T-helper 22 cell (primary cell): ENCODE results near the gene LRRTM4.
"Not testable (repeated sequence)": the region's sequence is repeated elsewhere in the genome, so short reads cannot be mapped to it uniquely, and the experiment has no call there.

Experiments used
- DNase-seq: peaks from one replicate; pipeline ENCODE4 v3.0.0-alpha.2; 2020; ENCODE audit warnings: low read depth

The LRRTM4 gene

DNA sequence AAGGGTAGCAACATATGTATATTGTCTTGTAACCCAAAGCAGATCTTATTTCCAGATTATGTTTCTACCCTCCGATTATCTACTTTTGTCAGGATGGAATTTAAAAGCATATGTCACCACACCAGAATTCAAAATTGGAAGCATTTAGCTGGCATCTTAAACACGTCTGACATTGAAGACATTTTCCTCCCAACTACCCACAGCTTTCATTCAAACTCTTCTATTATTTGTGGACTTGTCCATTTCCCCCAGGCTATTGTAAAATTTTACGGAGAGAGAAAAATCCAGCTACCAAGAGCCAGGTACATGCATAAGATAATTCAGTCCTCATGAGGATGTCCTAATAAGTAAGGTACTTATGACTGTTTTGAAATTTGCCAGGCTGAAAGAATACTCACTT, 659.3 kb downstream of the LRRTM4 start:
- no peak for DNase-seq

- DNase-seq, result no peak
Observed at GRCh38 chr2:76861708-76862107, 660.5 kb downstream of the LRRTM4 start.

- no peak for DNase-seq
Observed at GRCh38 chr2:76851000-76851399, 671.2 kb downstream of the LRRTM4 start.

DNA sequence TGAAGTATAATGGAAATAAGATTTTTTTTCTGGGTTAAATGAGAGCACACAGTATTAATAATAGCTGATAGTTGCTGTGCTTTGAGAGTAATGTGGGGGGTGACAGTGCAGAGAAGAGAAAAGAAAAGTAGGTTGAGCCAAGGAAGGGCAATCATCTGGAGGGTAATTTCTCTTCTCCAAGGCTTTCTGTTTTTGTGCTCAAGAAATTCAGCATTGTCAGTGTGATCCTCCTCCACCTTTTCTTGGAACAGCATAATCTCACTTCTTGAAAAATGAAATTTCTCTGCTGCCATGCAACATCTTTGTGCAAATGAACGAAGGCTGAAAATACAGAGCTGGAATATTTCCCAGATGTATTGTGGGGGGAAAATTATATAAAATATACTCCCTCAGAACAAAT, 673.1 kb downstream of the LRRTM4 start:
- DNase-seq, result no peak

- no peak for DNase-seq
Observed at GRCh38 chr2:76839826-76840225, 682.4 kb downstream of the LRRTM4 start.

GRCh38 chr2:76829374-76830234, 692.6 kb downstream of the LRRTM4 start:
- DNase-seq, result no peak

DNA sequence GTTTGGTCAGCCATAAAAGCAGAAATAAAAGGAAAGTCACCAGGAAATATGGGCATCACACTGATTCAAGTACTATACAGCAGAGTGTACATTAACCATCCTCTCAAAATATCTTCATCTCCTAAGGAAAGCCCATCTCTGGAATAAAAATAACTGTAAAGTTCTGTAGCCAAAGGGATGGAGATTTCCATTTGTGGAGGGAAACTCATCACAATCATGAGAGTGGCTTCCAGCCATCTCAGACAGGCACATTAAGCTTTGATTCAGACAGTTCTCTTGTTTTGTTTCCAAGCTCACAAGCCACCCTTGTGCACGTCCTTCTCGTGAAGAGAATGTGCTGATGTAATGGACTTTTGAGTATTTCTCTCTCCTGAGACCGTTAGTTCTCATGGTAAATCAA, 695.5 kb downstream of the LRRTM4 start:
- DNase-seq, result no peak

- no peak for DNase-seq
Observed at GRCh38 chr2:76825140-76825970, 696.8 kb downstream of the LRRTM4 start.

GRCh38 chr2:76821731-76822130, 700.4 kb downstream of the LRRTM4 start:
- no peak for DNase-seq

DNA sequence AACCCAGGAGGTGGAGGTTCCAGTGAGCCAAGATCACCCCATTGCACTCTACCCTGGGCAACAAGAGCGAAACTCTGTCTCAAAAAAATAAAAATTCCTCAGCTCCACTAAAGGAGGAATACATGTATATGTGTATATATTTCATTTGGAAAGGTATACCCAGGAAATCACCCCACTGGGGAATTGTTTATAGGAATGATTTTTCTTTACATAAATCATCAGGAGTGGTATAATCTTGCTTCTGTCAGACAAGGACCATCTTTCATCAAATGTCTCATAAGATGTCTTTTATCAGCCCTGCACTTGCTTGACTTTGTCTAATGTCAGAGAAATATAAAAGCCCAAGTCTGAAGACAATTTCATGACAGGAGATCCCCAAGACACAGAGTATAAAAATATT, 709.1 kb downstream of the LRRTM4 start:
- DNase-seq, result no peak

DNA sequence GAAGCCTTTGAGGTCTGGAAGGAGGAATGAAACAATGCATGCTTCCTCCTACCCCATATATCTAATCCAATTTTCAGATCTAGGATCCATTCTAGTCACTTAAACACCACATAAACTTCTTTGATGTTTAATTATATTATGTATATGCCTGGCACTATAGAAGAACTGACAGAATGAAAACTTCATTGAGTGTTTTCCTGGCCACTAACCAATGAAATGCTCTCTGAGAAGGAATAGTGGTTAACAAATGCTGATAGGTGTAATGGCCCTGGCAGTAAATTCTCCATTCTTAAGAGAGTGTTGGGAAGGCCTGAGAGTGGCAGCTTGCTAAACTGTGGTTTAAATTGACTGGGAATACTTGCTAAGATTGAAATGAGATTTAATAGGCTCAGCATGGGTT, 710.0 kb downstream of the LRRTM4 start:
- DNase-seq, result no peak

DNA sequence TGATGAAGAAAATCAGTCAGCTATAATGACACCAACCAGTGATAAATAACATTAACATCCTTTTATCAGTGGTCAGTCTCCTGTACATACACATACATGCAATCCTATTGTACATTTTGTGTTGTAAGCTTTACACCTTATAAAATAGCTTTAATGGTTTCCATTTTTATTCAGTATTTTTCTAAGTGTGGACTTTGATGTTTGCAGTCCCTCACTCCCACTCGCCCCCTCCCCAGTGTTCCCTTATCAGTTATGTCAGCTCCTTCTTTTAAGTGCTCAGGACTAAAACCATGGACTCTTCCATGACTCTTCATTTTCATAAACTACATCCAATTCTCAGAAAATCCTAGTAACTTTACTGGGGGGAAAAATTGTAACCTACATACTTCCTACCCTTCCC, 713.0 kb downstream of the LRRTM4 start:
- no peak for DNase-seq

DNA sequence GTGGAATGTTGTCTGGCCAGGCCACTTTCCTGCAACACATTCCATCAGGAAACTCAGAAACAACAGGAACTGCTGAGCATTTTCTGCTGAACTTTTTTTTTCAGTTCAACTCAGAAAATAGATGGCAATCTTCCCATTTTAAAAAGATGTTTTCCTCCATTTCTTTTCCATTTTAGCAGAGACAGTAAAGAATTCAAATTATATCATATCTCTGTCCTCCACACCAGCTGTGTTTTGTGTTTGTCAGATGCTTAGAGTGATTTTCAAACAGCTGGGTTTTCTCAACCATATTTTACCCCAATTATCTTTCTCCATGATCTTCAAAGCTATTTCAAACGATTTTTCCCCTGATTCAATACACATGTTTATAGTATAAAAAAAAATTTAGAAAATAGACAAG, 713.4 kb downstream of the LRRTM4 start:
- DNase-seq, result no peak

DNA sequence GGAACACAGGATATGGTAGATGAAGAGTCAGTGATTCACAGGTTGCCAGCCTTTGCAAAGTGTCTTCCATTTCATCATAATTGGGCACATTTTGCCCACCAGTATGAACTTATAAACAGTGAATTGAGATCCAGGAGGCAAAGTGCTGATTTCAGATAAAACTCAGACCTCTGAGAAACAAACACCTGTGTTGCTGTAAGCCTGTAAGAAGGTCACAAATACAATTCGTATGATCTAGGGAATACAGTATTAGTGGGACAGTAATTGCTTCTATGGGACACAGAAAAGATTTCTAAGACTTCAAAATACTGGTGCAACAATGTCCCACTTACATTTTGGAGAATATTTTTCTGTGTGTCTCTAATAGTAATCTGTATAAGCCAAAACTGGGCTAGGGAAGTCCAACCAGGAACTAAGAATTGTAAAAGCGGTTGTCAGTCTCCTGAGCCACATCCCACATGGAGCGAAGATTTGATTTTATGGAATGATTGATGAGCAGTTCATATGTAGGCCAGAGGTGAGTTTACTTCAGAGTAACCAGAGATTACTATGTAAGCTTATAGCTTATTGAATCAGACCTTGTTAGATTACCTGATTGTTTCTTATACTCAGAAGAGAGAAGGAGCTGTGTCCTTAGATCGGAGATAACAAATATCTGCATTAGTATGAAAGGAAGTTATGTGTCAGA, 728.4 kb downstream of the LRRTM4 start:
- no peak for DNase-seq

DNA sequence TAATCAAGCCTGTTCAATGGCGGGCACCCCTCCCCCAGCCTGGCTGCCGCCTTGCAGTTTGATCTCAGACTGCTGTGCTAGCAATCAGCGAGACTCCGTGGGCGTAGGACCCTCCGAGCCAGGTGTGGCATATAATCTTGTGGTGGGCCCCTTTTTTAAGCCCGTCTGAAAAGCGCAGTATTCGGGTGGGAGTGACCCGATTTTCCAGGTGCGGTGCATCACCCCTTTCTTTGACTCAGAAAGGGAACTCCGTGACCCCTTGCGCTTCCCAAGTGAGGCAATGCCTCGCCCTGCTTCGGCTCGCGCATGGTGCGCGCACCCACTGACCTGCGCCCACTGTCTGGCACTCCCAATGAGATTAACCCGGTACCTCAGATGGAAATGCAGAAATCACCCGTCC, 740.9 kb downstream of the LRRTM4 start:
- DNase-seq, result not testable (repeated sequence)

GRCh38 chr2:76763276-76763675, 758.9 kb downstream of the LRRTM4 start:
- no peak for DNase-seq

DNA sequence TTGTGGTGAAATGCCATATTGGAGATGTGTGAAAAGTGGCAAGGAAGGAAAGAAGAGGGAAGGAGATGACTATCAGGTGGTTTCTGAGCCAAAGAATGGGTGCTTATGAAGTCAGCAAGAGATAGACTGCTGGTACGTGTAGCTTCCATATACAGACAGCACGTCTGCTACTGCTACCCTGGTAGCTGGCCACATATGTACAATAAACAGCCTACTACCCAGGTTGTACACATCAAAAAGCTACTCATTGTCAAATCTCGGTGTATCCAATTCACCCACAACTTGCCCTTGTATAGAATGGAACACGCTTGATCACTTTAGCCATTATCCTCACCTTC, 761.8 kb downstream of the LRRTM4 start:
- no peak for DNase-seq

- DNase-seq, result no peak
Observed at GRCh38 chr2:76759634-76760366, 762.4 kb downstream of the LRRTM4 start.

DNA sequence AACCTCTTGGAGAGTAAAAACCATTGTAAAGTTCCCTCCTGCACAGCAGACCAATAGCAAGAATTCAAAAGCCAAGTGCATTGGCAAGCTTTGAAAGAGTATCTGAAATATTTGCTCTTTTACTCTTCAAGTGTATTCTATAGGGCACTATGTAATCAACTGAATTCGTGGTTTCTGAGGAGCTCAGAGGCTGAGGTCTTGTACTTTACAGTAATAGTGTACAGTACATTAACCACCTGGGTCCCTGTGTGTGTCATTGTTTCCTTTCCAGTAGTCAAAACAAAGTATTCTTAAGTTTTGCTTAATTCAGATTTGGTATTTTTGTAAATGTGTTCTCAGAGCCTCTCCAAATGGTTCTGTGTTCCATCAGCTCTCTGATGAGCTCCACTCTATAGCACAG, 769.7 kb downstream of the LRRTM4 start:
- no peak for DNase-seq

DNA sequence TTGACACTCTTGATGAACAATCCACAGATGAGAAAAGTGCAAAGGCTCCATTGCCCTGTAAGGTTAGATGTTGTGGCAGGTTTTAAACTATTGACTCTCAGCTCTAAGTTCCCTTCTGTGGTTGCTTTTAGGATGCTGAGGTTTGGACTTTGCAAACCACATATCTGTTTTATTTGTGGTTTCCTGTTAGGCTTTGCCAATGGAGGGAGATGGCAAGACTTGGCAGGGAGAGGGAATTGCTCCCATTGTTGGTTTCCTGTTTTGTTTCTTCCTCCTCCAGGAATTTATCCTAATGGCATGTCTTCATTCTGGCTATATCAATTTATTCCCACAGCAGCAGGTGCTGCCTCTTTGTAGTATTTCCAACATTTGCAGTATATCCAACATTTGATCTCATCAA, 772.3 kb downstream of the LRRTM4 start:
- DNase-seq, result no peak

DNA sequence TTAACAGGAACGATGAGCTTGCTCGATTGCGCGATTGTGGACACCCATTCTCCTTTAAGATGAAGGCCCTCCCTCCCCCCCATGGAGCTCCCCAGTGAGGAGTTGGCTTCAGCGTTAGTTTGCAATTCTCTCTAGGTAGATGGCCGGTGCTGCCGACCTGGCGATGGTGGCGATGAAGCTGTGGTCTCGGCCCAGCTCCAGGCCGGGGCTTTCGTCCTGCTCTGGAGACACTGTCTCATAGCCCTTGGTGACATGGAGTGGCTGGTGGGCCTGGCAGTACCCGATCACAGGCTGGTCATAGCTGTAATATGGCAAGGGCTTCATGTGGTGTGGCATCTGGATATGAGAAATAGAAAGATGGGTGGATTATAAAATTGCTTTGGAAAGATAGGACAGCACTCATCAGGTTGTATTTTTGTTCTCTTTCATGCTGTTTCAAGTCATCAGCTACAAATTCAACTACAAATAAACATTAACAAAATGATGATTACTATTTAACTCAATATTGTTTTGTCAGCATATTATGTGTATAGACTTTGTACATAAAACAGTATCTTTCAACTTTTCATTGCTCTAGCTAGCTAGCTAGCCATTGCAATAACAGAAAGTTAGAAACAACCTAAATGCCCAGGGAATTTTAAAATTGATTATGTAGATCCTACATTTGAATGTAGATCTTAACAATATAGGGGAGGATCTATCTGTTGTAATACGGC, 773.4 kb downstream of the LRRTM4 start:
- DNase-seq, result no peak

GRCh38 chr2:76745605-76746004, 776.6 kb downstream of the LRRTM4 start:
- DNase-seq, result no peak
